Measurements from ENCODE around the gene TNNC1.

Gene TNNC1

GRCh38 chr3:52432225-52432624 is 21.6 kb downstream of the TNNC1 start:
- no peak for DNase-seq (ENCODE audit: low read depth, low spot score)

DNA sequence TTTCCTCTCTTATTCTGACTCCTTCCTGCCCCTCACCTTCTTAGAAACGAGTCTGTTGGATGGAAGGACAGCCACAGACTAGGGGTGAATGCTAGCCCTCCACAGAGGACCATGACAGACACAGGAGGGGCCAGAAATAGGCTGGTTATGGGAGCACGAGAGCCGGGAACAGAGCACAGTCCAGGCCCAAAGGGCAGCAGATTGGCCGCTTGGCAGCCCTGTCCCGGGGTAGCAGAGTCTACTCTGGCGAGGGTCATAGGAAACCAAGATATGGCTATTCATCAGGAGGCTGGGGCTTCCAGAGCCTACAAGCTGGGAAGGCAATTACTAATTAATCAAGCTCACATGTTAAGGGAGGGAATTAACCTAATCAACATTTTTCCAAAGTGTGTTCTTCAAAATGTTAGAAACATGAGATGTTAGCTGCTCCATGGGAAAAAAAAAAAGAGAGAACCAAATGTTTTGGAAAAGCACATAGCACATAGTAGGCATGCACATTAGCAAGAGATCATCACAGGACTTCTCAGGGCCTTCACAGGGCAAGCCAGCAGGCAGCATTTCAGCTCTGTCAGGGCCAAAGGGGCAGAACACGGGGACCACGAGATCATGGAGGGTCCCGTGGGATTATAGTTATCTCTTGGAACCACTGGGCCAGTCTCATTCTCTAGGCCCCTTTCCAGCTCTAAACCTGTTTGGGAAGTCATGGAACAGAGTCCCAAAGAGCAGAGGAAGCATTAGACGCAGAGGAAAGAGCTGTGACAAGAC is 22.2 kb downstream of the TNNC1 start:
- no peak for DNase-seq (ENCODE audit: low read depth, low spot score)

DNA sequence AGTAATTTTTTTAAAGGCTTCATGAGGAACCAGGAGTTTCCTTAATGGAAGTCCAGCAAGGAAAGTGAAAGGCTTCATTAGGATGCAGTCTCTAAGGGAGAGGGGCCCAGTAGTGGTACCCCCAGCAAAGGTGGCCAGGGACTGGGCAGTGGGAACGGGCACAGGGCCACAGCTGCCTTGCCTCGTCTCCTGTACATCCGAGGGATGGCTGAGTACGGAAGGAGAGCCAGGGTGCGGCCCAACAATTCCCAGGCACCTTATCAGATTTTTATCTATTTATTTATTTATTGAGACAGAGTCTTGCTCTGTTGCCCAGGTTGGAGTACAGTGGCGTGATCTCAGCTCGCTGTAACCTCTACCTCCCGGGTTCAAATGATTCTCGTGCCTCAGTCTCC is 23.4 kb downstream of the TNNC1 start:
- DNase-seq (ENCODE audit: low read depth, low spot score) = no peak

GRCh38 chr3:52429779-52430415 is 23.9 kb downstream of the TNNC1 start:
- DNase-seq (ENCODE audit: low read depth, low spot score) = no peak

DNA sequence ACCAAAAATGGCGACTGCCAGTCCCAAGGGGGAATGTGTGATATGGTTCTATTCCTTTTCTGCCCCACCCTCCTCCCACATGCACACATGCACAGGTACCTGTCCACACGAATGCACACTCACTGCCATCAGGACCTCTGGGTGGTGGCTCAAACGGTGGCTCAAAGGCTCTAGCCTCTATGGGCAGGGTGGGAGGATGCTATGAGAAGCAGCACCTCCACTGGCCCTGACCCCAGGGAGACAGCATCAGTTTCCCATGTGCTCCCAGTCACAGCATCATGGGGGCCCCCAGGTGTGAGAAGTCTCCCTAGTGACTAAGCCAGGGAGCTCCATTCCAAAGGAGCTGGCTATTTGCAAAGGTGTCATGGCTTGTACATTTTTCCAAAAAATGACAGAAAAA is 24.8 kb downstream of the TNNC1 start:
- no peak for DNase-seq (ENCODE audit: low read depth, low spot score)

- no peak for DNase-seq (ENCODE audit: low read depth, low spot score)
Measured at GRCh38 chr3:52428151-52429005, 25.5 kb downstream of the TNNC1 start.

- DNase-seq (ENCODE audit: low read depth, low spot score) = no peak
Measured at GRCh38 chr3:52423173-52423572, 30.7 kb downstream of the TNNC1 start.

- DNase-seq (ENCODE audit: low read depth, low spot score) = no peak
Measured at GRCh38 chr3:52422669-52423068, 31.2 kb downstream of the TNNC1 start.

DNA sequence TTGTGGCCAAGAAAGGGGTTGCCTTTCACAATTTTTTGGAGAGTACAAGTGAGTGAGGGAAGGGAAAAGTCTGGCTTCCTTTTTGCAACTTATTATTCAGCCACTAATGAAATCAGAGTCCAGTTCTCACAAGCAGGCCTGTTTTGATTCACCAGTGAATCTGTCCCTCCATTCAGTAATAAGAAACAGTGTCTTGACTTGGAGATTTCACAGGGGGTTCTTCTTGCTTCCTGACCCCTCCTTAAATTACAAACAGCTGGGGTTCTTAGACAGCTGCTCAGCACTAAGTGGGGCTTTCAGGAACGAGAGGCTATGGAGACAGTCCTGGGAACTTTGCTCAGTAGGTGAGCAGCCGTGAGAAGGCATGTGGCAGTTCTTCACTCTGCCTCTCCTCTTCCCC is 33.5 kb downstream of the TNNC1 start:
- no peak for DNase-seq (ENCODE audit: low read depth, low spot score)

DNA sequence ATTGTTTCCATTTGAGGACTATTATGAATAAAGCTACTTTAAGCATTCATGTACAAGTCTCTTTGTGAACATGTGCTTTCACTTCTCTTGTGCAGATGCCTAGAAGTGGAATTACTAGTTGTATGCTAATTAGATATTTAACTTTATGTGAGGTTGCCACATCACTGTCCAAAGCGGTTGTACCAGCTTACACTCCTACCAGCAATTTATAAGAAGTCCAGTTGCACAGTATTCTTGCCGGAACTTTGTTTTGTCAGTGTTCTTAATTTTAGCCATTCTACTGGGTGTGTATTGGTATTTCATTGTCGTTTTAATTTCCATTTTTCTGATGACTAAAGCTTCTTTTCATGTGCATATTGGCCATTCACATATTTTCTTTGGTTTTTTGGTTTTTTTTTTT is 38.0 kb downstream of the TNNC1 start:
- DNase-seq (ENCODE audit: low read depth, low spot score) = no peak

GRCh38 chr3:52408466-52408865 is 45.4 kb downstream of the TNNC1 start:
- DNase-seq (ENCODE audit: low read depth, low spot score) = no peak

DNA sequence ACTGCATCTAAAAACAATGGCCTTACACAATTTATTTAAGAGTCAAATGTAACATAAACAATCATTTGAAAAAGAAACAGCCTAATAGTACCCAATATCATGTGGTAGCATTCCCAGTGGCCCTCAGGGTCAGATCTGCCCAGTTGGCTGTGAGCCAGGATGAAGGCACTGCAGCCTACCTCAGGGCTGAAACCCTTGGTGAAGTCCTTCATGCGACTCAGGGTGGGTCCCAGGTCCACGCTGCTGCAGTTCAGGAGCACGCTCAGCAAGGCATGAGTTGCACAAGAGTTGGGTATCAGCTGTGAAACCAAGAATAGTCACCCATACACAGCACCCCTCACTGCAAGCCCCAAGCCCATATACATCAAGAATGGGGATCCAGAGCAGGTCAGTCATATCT is 46.1 kb downstream of the TNNC1 start:
- no peak for DNase-seq (ENCODE audit: low read depth, low spot score)

GRCh38 chr3:52406791-52407510 is 46.9 kb downstream of the TNNC1 start:
- no peak for DNase-seq (ENCODE audit: low read depth, low spot score)

DNA sequence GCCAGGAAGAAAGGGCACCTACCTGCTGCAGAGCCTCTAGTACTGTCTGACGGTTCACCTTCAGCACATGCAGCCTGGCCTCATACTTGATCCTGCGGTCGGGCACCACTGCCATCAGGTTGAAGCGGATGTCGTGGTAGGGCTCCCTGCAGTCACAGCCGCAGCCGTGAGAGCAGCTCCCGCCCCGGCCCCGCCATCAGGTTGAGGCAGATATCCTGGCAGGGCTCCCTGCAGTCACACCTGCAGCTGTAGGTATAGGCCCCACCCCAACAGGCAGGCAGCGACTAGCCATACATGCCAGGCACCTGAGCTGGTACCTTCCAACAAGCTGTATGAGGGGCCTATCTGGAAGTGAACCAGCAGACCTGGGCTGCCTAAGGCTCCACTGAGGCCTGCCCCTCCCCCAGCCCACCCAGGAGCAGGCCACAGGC is 47.6 kb downstream of the TNNC1 start:
- DNase-seq (ENCODE audit: low read depth, low spot score) = no peak

GRCh38 chr3:52405601-52406110 is 48.2 kb downstream of the TNNC1 start:
- no peak for DNase-seq (ENCODE audit: low read depth, low spot score)

DNA sequence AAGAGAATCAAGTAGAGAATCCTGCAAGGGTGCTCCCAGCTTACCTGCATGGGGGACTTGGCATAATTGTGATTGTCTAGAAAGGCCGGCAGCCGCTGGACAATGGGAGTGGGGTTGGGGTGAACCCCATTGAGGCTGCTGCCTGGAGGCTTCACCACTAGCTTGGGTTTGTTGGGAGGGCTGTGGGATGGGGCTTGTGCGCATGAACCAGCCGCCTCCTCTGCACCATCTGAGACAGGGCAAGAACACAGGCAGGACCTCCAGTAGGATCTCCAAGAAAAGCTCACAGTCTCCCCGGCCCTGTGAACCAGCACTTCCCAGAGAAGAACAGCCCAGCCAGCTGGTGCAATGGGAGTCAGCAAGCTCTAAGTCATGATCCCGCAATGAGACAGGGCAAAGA is 48.8 kb downstream of the TNNC1 start:
- DNase-seq (ENCODE audit: low read depth, low spot score) = no peak

DNA sequence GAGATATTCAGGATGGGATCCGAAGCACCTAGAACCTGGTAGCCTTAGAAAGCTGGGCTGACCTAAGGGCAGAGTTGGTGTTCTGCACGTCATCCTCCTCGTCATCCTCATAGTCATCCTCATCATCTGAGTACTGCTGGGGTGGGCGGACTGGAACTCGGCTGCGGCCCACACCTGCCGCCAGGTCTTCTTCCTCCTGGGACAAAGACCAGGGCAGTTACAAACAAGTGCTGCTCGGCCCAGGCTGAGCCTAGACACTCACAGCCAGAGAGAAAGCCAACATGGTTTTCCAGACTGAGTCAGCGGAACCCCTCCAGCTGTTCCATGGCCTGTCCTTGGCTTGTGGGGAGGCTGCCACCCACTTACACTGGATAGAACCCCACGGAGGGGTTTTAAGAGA is 49.5 kb downstream of the TNNC1 start:
- no peak for DNase-seq (ENCODE audit: low read depth, low spot score)

DNA sequence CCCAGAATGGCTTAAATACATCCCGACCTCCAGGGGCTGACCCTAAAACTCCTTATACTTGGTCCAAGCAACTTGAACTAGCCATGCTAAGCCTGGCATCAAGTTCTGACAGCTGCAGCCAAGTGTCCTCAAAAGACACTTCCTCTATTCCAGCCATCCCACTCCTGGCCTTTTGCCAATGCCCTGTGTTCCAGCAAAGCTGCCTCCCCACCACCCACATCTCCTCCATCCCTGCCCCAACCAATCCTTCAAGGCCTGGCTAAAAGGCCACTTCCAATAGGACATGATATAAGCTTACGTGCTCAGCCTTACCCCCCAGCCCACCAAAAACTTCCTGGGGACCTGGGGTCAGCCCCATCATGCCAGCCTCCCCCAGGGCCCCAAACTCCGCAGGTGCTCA is 49.9 kb downstream of the TNNC1 start:
- no peak for DNase-seq (ENCODE audit: low read depth, low spot score)

DNA sequence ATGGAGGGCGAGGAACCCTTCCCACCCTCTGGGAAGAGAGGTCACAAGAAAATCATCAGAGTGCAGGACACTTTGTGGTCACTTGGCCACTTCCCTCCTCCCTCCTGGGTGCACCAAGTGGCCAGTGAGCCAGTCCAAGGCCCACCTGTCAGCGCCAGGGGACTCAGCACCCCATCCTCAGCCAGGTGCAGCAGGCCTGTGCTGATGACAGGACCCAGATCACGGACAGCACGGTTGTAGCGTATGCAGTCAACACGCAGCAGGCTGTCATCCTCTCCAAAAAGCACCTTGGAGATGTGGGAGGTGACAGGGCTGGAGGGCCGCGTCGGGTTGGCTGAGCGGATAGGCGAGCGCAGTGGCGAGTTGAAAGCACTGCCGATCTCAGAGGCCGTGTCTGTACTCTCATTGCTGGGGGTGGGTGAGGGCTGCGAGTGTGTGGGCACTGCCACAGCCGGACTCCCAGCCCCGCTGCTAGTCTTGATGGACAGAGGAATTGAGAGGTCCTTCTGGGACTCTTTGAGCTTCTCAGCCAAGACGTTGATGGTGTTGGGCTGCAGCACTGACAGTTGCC is 50.5 kb downstream of the TNNC1 start:
- DNase-seq (ENCODE audit: low read depth, low spot score) = no peak

- DNase-seq (ENCODE audit: low read depth, low spot score) = no peak
Measured at GRCh38 chr3:52402706-52403270, 51.1 kb downstream of the TNNC1 start.

GRCh38 chr3:52402101-52402521 is 51.7 kb downstream of the TNNC1 start:
- no peak for DNase-seq (ENCODE audit: low read depth, low spot score)
